Erythroblast (primary cell): ENCODE measurements around the gene OSBPL2.

Experiments
- GATA1 ChIP-seq: IDR thresholded peaks from 2 replicates; pipeline ENCODE4 v1.6.1; 2011; ENCODE audit warnings: low read depth, mild to moderate bottlenecking, control low read depth, low read length, moderate library complexity
- POLR2A ChIP-seq: IDR thresholded peaks from 2 replicates; pipeline ENCODE4 v1.6.1; 2011; ENCODE audit warnings: mild to moderate bottlenecking, low read length

DNA sequence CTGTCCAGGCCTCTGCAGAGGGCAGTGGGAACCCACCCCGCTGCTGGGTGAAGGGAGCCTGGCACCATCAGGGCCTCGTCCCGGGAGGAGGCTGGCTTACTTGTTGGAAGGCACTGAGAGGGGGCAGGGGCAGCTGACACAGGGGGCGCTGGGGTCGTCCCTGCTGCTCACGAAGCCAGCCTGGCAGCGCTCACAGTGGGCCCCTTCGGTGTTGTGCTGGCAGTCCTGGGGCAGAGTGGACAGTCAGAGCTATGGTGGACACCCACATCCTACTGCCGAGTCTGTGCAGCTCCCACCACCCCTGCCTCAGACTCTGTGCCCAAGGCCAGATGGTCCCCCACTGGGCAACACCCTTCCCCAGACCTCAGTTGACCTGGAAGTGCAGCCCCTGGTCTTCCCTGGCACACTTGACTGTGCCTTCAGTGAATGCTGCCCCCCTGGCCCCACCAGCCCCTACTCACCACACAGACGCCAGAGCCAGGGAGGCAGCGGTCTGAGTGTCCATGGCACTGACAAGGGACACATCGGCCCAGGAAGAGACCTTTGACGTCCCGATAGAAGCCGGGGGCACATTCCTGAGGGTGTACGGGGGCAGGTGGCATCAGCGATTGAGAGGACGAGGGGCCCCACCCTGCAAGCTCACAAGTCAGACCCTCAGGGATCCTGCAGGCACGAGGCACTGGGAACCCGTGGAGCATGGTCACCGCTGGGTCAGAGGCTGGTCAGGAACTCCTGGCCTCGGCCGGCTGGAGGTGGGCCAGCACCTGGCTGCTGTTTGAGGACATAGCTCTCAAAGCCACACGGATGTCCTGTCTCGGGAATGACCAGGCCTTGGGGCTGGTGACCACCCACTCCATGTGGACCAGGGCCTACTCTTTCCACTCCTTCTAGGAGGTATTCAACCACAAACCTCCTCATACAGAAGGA, 85.9 kb downstream of the OSBPL2 start:
- TF ChIP-seq POLR2A (no peak), GATA1 (no peak)
